ENCODE results near the gene HEXIM2.

Gene HEXIM2

DNA sequence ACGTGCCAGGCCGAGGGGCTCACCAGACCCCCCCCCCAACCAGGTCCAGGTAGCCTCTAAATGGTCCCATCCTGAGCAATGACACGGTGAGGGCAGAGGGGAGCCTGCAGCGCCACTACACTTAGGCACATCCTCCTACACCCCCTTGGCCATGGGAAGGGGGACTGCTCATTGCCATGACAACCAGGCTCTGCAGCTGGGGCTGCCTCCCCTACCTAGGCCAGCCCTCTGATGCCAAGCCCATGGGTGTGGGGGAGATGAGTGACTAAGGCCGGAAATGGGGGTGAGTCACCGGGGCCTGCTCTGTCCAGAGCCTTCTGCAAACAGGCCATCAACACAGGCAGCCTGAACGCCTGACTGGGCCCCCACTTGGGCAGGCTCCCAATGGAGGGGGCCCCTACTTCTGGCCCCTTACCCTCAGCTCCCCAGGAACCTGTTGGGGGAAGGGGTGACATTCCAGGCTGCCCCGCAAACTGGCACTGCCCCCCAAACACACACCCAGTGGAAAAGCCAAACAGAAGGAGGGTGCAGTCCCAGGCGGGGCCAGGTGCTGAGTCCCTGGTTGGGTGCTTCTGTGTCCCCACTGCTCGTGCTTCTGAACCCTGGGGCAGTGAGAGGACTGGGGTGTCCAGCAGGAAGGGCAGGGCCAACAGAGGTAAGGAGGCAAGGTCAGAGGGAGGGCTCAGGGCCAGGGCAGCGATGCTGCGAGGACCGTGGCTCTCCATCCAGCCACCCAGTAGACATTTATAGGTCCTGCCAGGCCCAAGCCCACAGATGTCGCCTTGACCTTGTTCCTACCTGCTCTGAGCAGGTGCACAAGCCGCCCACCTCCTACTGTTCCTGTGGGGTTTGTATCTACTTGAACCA lies 37.5 kb upstream of the HEXIM2 start (continued):
- TF ChIP-seq, protein P1, sequence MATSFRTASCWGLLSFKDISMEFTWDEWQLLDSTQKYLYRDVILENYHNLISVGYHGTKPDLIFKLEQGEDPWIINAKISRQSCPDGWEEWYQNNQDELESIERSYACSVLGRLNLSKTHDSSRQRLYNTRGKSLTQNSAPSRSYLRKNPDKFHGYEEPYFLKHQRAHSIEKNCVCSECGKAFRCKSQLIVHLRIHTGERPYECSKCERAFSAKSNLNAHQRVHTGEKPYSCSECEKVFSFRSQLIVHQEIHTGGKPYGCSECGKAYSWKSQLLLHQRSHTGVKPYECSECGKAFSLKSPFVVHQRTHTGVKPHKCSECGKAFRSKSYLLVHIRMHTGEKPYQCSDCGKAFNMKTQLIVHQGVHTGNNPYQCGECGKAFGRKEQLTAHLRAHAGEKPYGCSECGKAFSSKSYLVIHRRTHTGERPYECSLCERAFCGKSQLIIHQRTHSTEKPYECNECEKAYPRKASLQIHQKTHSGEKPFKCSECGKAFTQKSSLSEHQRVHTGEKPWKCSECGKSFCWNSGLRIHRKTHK (tag by site-specific recombination; IDR thresholded peaks at IDR 0.05), result no peak
- TF ChIP-seq ZNF10 (tag by site-specific recombination; IDR thresholded peaks at IDR 0.05), result no peak
- TF ChIP-seq OVOL3 (tag by site-specific recombination; IDR thresholded peaks at IDR 0.05), result no peak
- no peak for TF ChIP-seq WT1 (tag by site-specific recombination; IDR thresholded peaks at IDR 0.05)
- TF ChIP-seq ZNF202 (tag by site-specific recombination; IDR thresholded peaks at IDR 0.05; ENCODE audit: borderline replicate concordance), result no peak
- no peak for TF ChIP-seq ZNF837 (tag by site-specific recombination; IDR thresholded peaks at IDR 0.05)
- peak; percentile 43 for TF ChIP-seq KLF1 (tag by site-specific recombination; IDR thresholded peaks at IDR 0.05)
- TF ChIP-seq ZNF2 (tag by site-specific recombination; IDR thresholded peaks at IDR 0.05), result no peak
- no peak for TF ChIP-seq ZNF175 (tag by site-specific recombination; IDR thresholded peaks at IDR 0.05)
- no peak for TF ChIP-seq ZNF133 (tag by site-specific recombination; IDR thresholded peaks at IDR 0.05)
- no peak for TF ChIP-seq SETDB1 (IDR thresholded peaks at IDR 0.05; ENCODE audit: insufficient read length, low read length)
- TF ChIP-seq ZNF768 (tag by site-specific recombination; IDR thresholded peaks at IDR 0.05), result no peak
- TF ChIP-seq, protein P2, sequence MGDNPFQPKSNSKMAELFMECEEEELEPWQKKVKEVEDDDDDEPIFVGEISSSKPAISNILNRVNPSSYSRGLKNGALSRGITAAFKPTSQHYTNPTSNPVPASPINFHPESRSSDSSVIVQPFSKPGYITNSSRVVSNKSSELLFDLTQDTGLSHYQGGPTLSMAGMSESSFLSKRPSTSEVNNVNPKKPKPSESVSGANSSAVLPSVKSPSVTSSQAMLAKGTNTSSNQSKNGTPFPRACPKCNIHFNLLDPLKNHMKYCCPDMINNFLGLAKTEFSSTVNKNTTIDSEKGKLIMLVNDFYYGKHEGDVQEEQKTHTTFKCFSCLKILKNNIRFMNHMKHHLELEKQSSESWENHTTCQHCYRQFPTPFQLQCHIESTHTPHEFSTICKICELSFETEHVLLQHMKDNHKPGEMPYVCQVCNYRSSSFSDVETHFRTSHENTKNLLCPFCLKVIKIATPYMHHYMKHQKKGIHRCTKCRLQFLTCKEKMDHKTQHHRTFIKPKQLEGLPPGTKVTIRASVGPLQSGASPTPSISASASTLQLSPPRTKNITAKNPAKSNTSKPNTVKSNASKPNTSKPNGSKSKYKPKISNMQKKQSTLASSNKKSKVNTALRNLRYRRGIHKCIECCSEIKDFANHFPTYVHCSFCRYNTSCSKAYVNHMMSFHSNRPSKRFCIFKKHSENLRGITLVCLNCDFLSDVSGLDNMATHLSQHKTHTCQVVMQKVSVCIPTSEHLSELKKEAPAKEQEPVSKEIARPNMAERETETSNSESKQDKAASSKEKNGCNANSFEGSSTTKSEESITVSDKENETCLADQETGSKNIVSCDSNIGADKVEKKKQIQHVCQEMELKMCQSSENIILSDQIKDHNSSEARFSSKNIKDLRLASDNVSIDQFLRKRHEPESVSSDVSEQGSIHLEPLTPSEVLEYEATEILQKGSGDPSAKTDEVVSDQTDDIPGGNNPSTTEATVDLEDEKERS (tag by site-specific recombination; IDR thresholded peaks at IDR 0.05), result no peak
- no peak for TF ChIP-seq ZNF211 (tag by site-specific recombination; IDR thresholded peaks at IDR 0.05; ENCODE audit: low read depth)
- no peak for TF ChIP-seq ZNF214 (tag by site-specific recombination; IDR thresholded peaks at IDR 0.05; ENCODE audit: borderline replicate concordance)
- TF ChIP-seq ZNF366 (tag by site-specific recombination; conservative IDR thresholded peaks at IDR 0.05), result no peak
- TF ChIP-seq ZNF140 (tag by site-specific recombination; IDR thresholded peaks at IDR 0.05), result no peak
- no peak for TF ChIP-seq ZBTB20 (tag by site-specific recombination; IDR thresholded peaks at IDR 0.05)
- no peak for TF ChIP-seq BCL11A (tag by site-specific recombination; IDR thresholded peaks at IDR 0.05; ENCODE audit: low read depth)
- TF ChIP-seq ZNF529 (tag by site-specific recombination; IDR thresholded peaks at IDR 0.05; ENCODE audit: insufficient replicate concordance), result no peak
- no peak for TF ChIP-seq ZBTB21 (tag by site-specific recombination; IDR thresholded peaks at IDR 0.05)
- TF ChIP-seq ZNF324 (tag by site-specific recombination; IDR thresholded peaks at IDR 0.05), result no peak
- peak; percentile 34; the same call in 1 of the 2 replicates for TF ChIP-seq GLIS2 (tag by site-specific recombination; IDR thresholded peaks at IDR 0.05)
- TF ChIP-seq ZNF223 (tag by site-specific recombination; IDR thresholded peaks at IDR 0.05), result no peak
- TF ChIP-seq ZNF530 (tag by site-specific recombination; IDR thresholded peaks at IDR 0.05; ENCODE audit: low read depth), result no peak
- no peak for TF ChIP-seq ZNF791 (tag by site-specific recombination; IDR thresholded peaks at IDR 0.05)
- TF ChIP-seq, protein P3, sequence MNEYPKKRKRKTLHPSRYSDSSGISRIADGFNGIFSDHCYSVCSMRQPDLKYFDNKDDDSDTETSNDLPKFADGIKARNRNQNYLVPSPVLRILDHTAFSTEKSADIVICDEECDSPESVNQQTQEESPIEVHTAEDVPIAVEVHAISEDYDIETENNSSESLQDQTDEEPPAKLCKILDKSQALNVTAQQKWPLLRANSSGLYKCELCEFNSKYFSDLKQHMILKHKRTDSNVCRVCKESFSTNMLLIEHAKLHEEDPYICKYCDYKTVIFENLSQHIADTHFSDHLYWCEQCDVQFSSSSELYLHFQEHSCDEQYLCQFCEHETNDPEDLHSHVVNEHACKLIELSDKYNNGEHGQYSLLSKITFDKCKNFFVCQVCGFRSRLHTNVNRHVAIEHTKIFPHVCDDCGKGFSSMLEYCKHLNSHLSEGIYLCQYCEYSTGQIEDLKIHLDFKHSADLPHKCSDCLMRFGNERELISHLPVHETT (tag by site-specific recombination; IDR thresholded peaks at IDR 0.05), result no peak
- no peak for TF ChIP-seq ZNF354C (tag by site-specific recombination; IDR thresholded peaks at IDR 0.05; ENCODE audit: borderline replicate concordance, low read depth)
- TF ChIP-seq KLF16 (tag by site-specific recombination; IDR thresholded peaks at IDR 0.05), result no peak
- TF ChIP-seq ZNF292 (tag by site-specific recombination; IDR thresholded peaks at IDR 0.05; ENCODE audit: borderline replicate concordance, low read depth), result no peak
- TF ChIP-seq, protein P4, sequence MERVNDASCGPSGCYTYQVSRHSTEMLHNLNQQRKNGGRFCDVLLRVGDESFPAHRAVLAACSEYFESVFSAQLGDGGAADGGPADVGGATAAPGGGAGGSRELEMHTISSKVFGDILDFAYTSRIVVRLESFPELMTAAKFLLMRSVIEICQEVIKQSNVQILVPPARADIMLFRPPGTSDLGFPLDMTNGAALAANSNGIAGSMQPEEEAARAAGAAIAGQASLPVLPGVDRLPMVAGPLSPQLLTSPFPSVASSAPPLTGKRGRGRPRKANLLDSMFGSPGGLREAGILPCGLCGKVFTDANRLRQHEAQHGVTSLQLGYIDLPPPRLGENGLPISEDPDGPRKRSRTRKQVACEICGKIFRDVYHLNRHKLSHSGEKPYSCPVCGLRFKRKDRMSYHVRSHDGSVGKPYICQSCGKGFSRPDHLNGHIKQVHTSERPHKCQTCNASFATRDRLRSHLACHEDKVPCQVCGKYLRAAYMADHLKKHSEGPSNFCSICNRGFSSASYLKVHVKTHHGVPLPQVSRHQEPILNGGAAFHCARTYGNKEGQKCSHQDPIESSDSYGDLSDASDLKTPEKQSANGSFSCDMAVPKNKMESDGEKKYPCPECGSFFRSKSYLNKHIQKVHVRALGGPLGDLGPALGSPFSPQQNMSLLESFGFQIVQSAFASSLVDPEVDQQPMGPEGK (tag by site-specific recombination; IDR thresholded peaks at IDR 0.05), result peak; percentile 63
- no peak for TF ChIP-seq ZNF548 (tag by site-specific recombination; IDR thresholded peaks at IDR 0.05)
- TF ChIP-seq ZNF792 (tag by site-specific recombination; IDR thresholded peaks at IDR 0.05), result no peak

All from HEK293 (cell line).